Vagina (tissue), 2 donors: ENCODE results near the gene A4GALT.

Experiments used
- CTCF ChIP-seq, 3 experiments: fragments of 450-650 bp in 2 of 3; fragments of 200-600 bp in 1 of 3; sonication (generic) in 1 of 3; IDR thresholded peaks; one replicate each; pipeline ENCODE4 v1.5.1; 2017 to 2019; ENCODE audit warnings: antibody characterized with exemption in 3 of 3, mild to moderate bottlenecking in 2 of 3, moderate library complexity in 2 of 3
- POLR2A ChIP-seq, 2 donors: fragments of 450-650 bp; IDR thresholded peaks; one replicate each; pipeline ENCODE4 v1.6.1; 2017; ENCODE audit warnings: antibody characterized with exemption in 2 of 2, mild to moderate bottlenecking in 2 of 2, moderate library complexity in 2 of 2

DNA sequence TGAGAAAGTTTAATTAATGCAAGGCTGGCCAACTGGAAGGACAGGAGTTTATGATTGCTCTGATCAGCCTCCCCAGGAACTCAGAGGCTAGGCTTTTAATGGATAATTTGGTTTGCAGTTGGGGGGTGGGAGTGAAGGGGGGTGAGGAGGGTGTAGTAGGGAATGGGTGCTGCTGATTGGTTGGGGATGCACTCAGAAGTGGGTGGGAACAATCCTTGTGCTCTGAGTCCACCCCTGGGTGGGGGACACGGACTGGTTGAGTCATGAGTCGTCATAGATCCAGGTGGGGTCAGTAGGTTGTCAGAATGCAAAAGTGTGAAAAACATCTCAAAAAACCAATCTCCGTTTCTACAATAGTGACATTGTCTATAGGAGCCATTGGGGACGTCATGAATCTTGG, 50.6 kb downstream of the A4GALT start:
- TF ChIP-seq CTCF (IDR thresholded peaks at IDR 0.05), result no peak
- TF ChIP-seq POLR2A (IDR thresholded peaks at IDR 0.05), result no peak
